ENCODE results near the gene SLC9A5. TPM values are rescaled to one million over a fixed set of nuclear protein-coding genes. Genes with fewer than 3 reads are reported as not detected.

The SLC9A5 gene
- total RNA-seq, 2 experiments from 2014 or later: 3.5 to 4.5 TPM

DNA sequence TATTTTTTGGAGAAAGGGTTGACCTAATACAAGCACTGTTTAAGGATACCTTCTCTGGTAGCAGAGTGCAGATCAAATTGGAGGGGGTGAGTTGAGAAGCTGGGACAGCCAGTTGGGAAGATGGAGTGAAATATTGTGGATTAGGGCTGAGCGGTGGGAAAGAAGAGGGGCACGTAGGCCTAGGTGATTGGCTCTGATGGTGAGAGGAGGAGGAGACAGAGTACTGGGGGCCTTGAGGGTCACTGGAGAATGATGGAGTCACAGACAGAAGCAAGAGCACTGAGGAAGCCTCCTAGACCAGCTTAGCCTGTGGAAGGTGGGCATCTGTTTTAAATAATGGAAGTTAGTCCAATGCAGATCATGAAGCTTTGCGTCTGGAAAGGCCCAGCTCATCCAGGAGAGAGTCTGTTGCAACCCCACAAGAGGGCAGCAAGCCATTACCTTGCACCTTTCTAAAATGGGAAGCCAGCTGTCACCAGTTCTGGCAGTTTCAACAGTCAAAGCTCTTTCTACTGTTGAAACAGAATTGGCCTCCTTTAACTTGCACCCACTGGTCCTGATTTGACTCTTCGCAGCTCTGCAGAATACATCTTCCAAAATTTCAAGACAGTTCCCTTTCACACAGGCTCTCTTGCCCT lies 11.8 kb downstream of the SLC9A5 start:
- Mint-ChIP-seq H3K27ac (peak overlapping the region; percentile 8), H3K4me3 (no peak overlapping the region), H3K27me3 (peaks cover 4% of the 10 kb centered on the region), H3K4me1 (no peaks in the 10 kb centered on the region), H3K36me3 (peaks cover 2% of the 10 kb centered on the region), H3K9me3 (no peaks in the 10 kb centered on the region)
- DNase-seq (no peak), ATAC-seq (ENCODE audit: low read depth) (peak; percentile 46)
- POLR2A ChIA-PET: interaction anchor here (0.7 to 1.3 kb wide), 2 partner anchors 18 to 39 kb away, joined by 5 to 6 read pairs; no protein-coding TSS in a partner anchor

DNA sequence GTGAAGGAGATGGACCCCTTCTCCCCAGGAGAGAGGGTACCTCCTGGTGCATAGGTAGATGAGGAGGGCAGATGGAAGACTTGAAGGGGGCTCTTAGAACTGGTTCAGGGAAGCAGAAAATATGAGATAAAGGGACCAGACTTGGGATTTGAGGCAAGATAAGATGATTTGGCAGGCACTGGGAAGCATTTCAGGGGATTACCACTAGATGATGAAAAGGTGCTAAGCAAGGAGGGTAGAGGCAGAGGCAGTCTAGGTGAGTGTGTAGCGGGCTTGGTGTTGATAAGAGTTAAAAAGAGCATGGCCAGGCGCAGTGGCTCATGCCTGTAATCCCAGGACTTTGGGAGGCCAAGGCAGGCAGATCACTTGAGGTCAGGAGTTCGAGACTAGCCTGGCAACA lies 14.4 kb downstream of the SLC9A5 start:
- no peak overlapping the region for H3K27ac Mint-ChIP-seq
- POLR2A ChIA-PET: interaction anchor here (1.2 kb wide), 1 partner anchor 70 kb away, joined by 3 read pairs; no protein-coding TSS in a partner anchor
- no peak for ATAC-seq (ENCODE audit: low read depth)
- no peaks in the 10 kb centered on the region for H3K4me1 Mint-ChIP-seq
- DNase-seq: no peak
- H3K9me3 Mint-ChIP-seq: no peaks in the 10 kb centered on the region
- H3K36me3 Mint-ChIP-seq: no peaks in the 10 kb centered on the region
- H3K4me3 Mint-ChIP-seq: no peak overlapping the region
- H3K27me3 Mint-ChIP-seq: peaks cover 4% of the 10 kb centered on the region

DNA sequence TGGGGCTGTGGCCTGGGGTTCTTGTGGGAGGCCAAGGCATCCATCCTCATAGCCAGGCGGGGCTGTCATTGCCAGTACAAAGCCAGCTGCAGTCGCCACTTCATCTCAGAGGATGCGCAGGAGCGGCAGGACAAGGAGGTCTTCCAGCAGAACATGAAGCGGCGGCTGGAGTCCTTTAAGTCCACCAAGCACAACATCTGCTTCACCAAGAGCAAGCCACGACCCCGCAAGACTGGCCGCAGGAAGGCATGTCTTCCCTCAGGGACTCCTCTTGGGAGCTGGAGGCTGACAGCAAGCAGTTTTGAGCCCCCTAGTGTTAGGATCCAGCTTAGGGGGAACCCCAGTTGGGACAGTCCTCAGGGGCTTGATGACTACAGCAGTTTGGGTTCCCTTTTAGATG lies 15.5 kb downstream of the SLC9A5 start:
- DNase-seq (no peak), ATAC-seq (ENCODE audit: low read depth) (no peak)
- no peak overlapping the region for H3K4me3 Mint-ChIP-seq
- H3K27ac Mint-ChIP-seq: no peak overlapping the region
- no peaks in the 10 kb centered on the region for H3K4me1 Mint-ChIP-seq
- H3K9me3 Mint-ChIP-seq: no peaks in the 10 kb centered on the region
- POLR2A ChIA-PET: interaction anchor here (0.7 to 1.2 kb wide), 2 partner anchors 72 to 245 kb away, joined by 3 to 4 read pairs; no protein-coding TSS in a partner anchor
- H3K36me3 Mint-ChIP-seq: no peaks in the 10 kb centered on the region
- peaks cover 4% of the 10 kb centered on the region for H3K27me3 Mint-ChIP-seq

DNA sequence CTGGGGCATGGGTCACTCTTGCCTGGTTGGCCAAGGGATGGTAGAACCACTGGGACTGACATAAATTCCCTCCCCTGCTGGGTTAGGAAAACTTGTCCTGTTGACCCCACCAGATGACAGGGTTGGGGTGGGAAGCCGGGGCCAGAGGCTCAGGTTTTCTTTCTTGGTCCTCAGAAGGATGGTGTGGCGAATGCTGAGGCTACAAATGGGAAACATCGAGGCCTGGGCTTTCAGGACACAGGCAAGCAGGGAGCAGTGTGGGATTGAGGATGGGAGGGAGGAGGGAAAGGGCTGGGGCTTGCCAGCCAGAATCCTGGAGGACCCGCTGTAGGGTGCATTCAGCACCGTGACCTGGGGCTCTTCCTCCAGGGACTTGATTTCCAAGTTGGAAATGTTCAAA lies 16.1 kb downstream of the SLC9A5 start:
- no peaks in the 10 kb centered on the region for H3K4me1 Mint-ChIP-seq
- no peak overlapping the region for H3K27ac Mint-ChIP-seq
- POLR2A ChIA-PET: no interaction called here
- ATAC-seq (ENCODE audit: low read depth): no peak
- no peak for DNase-seq
- H3K4me3 Mint-ChIP-seq: no peak overlapping the region
- H3K9me3 Mint-ChIP-seq: no peaks in the 10 kb centered on the region
- H3K27me3 Mint-ChIP-seq: peaks cover 3% of the 10 kb centered on the region
- H3K36me3 Mint-ChIP-seq: no peaks in the 10 kb centered on the region

DNA sequence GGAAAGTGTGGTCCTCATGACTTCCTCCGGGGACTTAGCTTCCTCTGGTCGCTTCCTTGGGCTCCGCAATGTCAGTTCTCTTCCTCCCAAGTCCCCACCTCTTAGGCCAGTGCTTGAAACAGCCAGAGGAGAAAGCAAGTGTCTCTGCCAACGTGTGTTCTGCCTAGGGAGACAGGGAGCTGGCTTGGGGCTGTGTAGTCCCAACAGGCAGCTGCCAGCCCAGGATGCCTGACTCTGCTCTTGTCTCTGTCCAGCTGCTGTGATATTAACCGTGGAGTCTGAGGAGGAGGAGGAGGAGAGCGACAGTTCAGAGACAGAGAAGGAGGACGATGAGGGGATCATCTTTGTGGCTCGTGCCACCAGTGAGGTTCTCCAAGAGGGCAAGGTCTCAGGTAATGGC lies 17.1 kb downstream of the SLC9A5 start:
- H3K4me1 Mint-ChIP-seq: no peaks in the 10 kb centered on the region

DNA sequence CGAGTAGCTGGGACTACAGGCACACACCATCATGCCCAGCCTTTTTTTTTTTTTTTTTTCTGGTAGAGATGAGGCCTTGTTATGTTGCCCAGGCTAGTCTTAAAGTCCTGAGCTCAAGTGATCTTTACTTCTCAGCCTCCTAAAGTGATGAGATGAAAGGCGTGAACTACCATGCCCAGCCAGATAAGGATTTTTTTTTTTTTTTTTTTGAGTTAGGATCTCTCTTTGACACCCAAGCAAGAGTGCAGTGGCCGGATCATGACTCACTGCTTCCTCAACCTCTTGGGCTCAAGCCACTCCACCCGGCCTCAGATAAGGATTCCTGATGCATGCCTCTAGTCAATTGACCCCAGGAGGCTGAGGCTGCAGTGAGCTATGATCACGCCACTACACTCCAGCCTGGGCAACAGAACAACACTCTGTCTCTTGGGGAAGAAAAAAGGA lies 19.4 kb downstream of the SLC9A5 start:
- Mint-ChIP-seq H3K27ac (no peak overlapping the region), H3K27me3 (no peaks in the 10 kb centered on the region), H3K4me3 (no peak overlapping the region), H3K4me1 (no peaks in the 10 kb centered on the region), H3K9me3 (no peaks in the 10 kb centered on the region), H3K36me3 (no peaks in the 10 kb centered on the region)
- POLR2A ChIA-PET: interaction anchor here (0.7 kb wide), 1 partner anchor 134 kb away, joined by 4 read pairs; no protein-coding TSS in a partner anchor
- DNase-seq: no peak
- no peak for ATAC-seq (ENCODE audit: low read depth)

More for the DNA sequence above, 17.1 kb downstream of the SLC9A5 start:
- Mint-ChIP-seq H3K9me3 (no peaks in the 10 kb centered on the region), H3K36me3 (no peaks in the 10 kb centered on the region), H3K27me3 (peaks cover 3% of the 10 kb centered on the region), H3K4me3 (no peak overlapping the region), H3K27ac (no peak overlapping the region)
- DNase-seq: no peak
- POLR2A ChIA-PET: interaction anchor here (1.2 kb wide), 1 partner anchor 13 kb away, joined by 3 read pairs; no protein-coding TSS in a partner anchor
- no peak for ATAC-seq (ENCODE audit: low read depth)

DNA sequence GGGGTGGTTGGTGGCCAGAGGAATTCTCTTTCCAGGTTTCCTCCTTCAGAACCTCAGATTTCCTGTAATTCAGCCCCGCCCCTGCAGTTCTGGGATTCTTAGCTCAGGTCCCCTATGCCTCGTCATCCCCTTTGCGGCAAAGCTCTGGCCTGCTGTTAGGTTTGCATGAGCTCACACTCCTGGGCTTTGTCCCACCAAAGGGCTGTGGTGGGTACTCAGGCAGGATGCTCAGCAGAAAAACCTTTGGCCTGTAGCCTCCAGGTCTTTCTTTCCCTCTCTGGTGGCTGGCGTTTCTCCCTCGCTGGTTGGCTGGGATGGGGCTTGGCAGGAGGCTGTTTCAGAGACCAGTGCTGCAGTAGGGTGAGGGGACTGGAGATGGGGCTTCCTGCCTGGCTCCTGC lies 21.0 kb downstream of the SLC9A5 start:
- H3K4me1 Mint-ChIP-seq: no peaks in the 10 kb centered on the region
- DNase-seq: no peak

DNA sequence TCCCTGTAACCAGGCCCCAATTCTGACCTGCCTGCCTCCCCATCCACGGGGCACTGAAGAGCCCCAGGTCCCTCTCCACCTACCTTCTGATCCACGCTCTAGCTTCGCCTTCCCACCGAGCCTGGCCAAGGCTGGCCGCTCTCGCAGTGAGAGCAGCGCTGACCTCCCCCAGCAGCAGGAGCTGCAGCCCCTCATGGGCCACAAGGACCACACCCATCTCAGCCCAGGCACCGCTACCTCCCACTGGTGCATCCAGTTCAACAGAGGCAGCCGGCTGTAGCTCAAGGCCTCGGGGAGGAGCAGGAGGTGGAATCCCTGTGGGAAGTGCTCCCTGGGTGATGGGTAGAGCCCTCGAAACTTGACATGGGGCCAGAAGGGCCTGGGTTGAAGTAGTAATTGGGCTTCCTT lies 22.2 kb downstream of the SLC9A5 start:
- DNase-seq (no peak), ATAC-seq (ENCODE audit: low read depth) (no peak)
- Mint-ChIP-seq H3K27ac (no peak overlapping the region), H3K4me3 (no peak overlapping the region), H3K9me3 (no peaks in the 10 kb centered on the region), H3K4me1 (peaks cover 3% of the 10 kb centered on the region), H3K27me3 (no peaks in the 10 kb centered on the region), H3K36me3 (peaks cover 2% of the 10 kb centered on the region)
- POLR2A ChIA-PET: no interaction called here

More for the DNA sequence above, 21.0 kb downstream of the SLC9A5 start:
- POLR2A ChIA-PET: interaction anchor here (0.8 to 1.5 kb wide), 2 partner anchors 9 to 22 kb away, joined by 3 to 5 read pairs; partner anchors contain the start of genes FHOD1 and PLEKHG4
- H3K9me3 Mint-ChIP-seq: no peaks in the 10 kb centered on the region
- peak overlapping the region; percentile 21 for H3K27ac Mint-ChIP-seq
- no peak overlapping the region for H3K4me3 Mint-ChIP-seq
- no peaks in the 10 kb centered on the region for H3K36me3 Mint-ChIP-seq
- H3K27me3 Mint-ChIP-seq: no peaks in the 10 kb centered on the region
- no peak for ATAC-seq (ENCODE audit: low read depth)

DNA sequence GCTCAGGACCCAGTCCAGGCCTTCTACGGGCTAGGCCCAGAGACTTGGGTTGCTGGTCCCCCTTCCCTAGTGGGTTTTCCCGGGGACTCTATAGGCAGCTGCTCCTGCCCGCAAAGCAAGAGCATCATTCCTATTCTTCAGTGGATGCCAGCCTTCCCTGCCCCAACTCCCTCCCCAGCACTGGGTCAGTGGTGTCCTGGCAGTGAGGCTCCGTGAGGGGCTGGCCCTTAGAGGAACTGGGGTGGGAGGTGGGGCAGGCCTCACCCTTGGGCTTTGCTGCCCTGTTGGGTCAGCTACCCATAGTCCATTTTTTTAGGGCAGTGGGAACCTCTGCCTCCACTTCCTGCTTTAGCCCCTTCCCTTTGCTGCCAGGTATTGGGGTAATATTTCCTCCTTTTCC lies 22.7 kb downstream of the SLC9A5 start:
- H3K4me3 Mint-ChIP-seq: no peak overlapping the region
- peaks cover 4% of the 10 kb centered on the region for H3K36me3 Mint-ChIP-seq
- DNase-seq (no peak), ATAC-seq (ENCODE audit: low read depth) (no peak)
- H3K27ac Mint-ChIP-seq: no peak overlapping the region
- peaks cover 3% of the 10 kb centered on the region for H3K4me1 Mint-ChIP-seq
- POLR2A ChIA-PET: no interaction called here
- H3K27me3 Mint-ChIP-seq: no peaks in the 10 kb centered on the region
- no peaks in the 10 kb centered on the region for H3K9me3 Mint-ChIP-seq

DNA sequence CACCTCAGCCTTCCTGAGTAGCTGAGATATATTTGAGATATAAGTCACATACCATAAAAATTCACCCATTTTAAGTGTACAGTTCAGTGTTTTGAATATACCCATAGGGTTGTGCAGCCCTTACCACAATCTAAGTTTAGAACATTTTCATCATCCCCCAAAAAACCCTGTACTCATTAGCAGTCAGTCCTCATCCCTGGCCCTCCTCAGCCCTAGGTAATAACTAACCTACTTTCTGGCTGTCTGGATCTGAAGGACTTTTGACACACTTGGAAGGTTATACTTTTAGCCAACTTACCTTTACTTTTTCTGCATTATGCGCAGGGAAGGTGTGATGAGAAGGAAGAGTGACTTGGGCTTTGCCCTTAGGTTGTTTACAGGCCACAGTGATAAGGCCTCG lies 26.5 kb downstream of the SLC9A5 start:
- POLR2A ChIA-PET: no interaction called here
- Mint-ChIP-seq H3K27me3 (no peaks in the 10 kb centered on the region), H3K36me3 (peaks cover 6% of the 10 kb centered on the region), H3K4me1 (peaks cover 12% of the 10 kb centered on the region), H3K27ac (no peak overlapping the region), H3K9me3 (no peaks in the 10 kb centered on the region), H3K4me3 (no peak overlapping the region)
- no peak for DNase-seq
- ATAC-seq (ENCODE audit: low read depth): no peak

DNA sequence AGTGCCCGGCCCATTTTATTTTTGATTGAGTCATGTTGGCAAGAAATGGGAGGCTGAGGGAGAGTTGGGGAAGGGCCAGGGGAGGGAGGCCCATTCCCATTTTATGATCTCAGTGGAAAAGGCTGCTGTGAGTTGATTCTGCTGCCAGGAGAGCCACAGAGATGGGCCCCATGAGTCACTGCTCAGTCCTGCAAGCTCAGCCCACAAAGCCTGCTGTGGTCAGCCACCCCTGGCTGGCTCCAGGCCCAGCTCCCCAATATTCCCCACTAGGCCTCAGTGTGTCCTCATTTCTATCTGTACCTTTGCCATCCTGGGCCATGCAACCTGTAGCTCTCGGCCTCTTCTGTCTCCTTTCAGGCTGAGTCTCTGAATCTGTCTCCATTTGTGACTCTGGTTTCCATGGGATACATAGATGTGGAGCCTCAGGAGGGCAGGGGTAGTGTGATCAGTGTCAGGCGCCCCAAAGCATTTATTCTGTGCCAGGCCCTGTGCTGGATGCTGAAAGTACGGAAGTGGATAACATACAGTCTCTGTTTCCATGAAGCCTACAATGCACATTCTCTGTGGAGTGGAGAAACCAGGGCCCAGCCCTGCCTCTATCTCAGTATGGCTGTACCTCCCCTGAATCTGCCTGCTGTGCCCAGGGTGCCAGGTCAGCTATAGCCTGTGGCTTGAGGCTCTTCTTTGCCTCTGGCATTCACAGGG lies 28.7 kb downstream of the SLC9A5 start:
- POLR2A ChIA-PET: interaction anchor here (0.9 to 1.8 kb wide), 3 partner anchors 8 to 30 kb away, joined by 3 to 6 read pairs (median 3); partner anchors contain the start of gene FHOD1
- H3K27ac Mint-ChIP-seq: peak overlapping the region; percentile 58
- H3K36me3 Mint-ChIP-seq: peaks cover 6% of the 10 kb centered on the region
- DNase-seq: no peak
- H3K4me3 Mint-ChIP-seq: peak overlapping the region; percentile 27
- H3K27me3 Mint-ChIP-seq: no peaks in the 10 kb centered on the region
- H3K4me1 Mint-ChIP-seq: peaks cover 12% of the 10 kb centered on the region
- H3K9me3 Mint-ChIP-seq: no peaks in the 10 kb centered on the region
- no peak for ATAC-seq (ENCODE audit: low read depth)

DNA sequence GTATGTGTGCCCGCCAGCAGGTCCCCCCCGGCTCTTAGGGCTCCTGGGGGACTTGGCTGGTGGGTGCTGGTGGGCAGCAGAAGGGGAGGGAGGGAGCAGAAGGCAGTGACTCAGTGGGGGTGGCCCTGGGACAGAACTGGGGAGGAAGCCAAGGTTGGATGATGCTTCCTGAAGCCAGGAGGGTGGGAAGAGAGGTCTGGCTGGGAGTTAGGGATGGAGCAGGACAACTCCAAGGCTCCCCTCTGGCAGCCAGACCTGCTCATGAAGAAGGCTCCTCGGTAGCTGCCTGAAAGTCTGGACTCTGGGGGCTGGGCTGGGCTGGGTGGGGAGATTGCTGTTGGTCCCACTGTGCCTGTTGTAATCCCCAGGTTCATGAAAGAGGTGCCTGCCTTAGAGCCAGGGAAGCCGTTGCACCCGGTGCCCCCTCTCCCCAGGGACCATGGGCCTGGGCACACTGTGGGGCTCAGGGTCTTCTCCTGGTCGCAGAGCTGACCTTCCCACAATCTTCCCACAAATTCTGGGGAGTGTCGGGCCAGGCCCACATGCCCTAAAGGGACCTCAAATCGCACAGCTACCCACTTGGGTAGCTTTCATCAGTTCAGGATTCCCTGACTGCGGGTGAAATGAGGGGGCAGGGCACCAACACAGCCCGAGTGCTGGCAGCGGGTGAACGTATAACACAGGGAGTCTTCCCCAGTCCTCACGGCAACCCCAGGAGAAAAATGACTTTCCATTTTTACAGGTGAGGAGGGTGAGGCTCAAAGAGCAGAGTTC lies 29.4 kb downstream of the SLC9A5 start:
- no peak for DNase-seq
- Mint-ChIP-seq H3K4me1 (peaks cover 12% of the 10 kb centered on the region), H3K36me3 (peaks cover 6% of the 10 kb centered on the region), H3K27me3 (no peaks in the 10 kb centered on the region), H3K27ac (peak overlapping the region; percentile 81), H3K4me3 (peak overlapping the region; percentile 88), H3K9me3 (no peaks in the 10 kb centered on the region)
- ATAC-seq (ENCODE audit: low read depth): no peak
- POLR2A ChIA-PET: interaction anchor here (0.9 to 1.8 kb wide), 7 partner anchors 8 to 34 kb away, joined by 3 to 6 read pairs (median 3); partner anchors contain the start of genes FHOD1 and SLC9A5

DNA sequence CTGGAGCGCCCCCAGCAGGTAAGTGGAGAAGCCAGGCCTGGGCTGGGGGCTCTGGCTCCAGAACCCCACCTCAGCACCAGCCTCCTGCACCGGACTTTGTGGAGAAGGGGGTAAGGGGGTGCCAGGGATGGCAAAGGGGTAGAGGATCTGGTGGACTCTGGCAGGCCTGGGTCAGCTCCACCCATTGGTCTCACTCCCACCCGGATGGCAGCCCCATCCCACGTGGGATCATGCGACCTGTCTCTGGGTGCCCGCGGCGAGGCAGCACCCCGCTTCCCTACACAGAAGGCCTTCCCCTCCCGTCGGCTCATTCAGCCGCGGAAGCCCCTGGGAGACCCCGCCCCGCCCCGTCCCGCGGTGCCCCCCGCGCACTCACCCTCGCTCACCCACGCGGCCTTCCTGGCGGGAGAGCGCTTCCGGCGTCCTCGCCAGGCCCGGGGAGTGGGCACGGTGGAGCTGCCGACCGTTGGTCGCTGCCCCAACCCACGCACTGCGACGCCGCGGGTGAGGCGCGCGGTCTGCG lies 30.1 kb downstream of the SLC9A5 start:
- POLR2A ChIA-PET: interaction anchor here (0.9 to 1.8 kb wide), 7 partner anchors 9 to 35 kb away, joined by 3 to 6 read pairs (median 3); partner anchors contain the start of genes FHOD1 and SLC9A5

More for the DNA sequence above, 30.1 kb downstream of the SLC9A5 start:
- Mint-ChIP-seq H3K4me1 (peaks cover 12% of the 10 kb centered on the region), H3K4me3 (peak overlapping the region; percentile 88), H3K27me3 (no peaks in the 10 kb centered on the region), H3K27ac (peak overlapping the region; percentile 81), H3K9me3 (no peaks in the 10 kb centered on the region), H3K36me3 (peaks cover 6% of the 10 kb centered on the region)
- ATAC-seq (ENCODE audit: low read depth): peak; percentile 59
- DNase-seq: no peak
